Central memory CD8-positive, alpha-beta T cell (primary cell): ENCODE data around the gene RXRB.

Source experiments
- ATAC-seq: fragments of 150-1000 bp; cut with Tn5 transposase; replicated peaks from 2 replicates; pipeline ENCODE4 v1.10.0; 2022; ENCODE audit warnings: mild to moderate bottlenecking, moderate FRiP score, moderate number of reproducible peaks; ENCODE audit not compliant: poor library complexity, severe bottlenecking; ENCODE audit errors: extremely low read depth
- DNase-seq, 2 donors: peaks; one replicate each; pipeline ENCODE4 v3.0.0; 2021; ENCODE audit warnings: low spot score in 2 of 2
- H3K27ac Mint-ChIP-seq: one replicate; pipeline ENCODE4 v1.8.0; 2022; ENCODE audit warnings: low read depth, mild to moderate bottlenecking, moderate library complexity, mixed read lengths
- H3K27me3 Mint-ChIP-seq: one replicate; pipeline ENCODE4 v1.8.0; 2022; ENCODE audit warnings: mixed read lengths
- H3K36me3 Mint-ChIP-seq: one replicate; pipeline ENCODE4 v1.8.0; 2022; ENCODE audit warnings: mild to moderate bottlenecking, moderate library complexity, mixed read lengths; ENCODE audit not compliant: insufficient read depth
- H3K4me1 Mint-ChIP-seq: one replicate; pipeline ENCODE4 v1.8.0; 2022; ENCODE audit warnings: mixed read lengths
- H3K4me3 Mint-ChIP-seq: one replicate; pipeline ENCODE4 v1.8.0; 2022; ENCODE audit warnings: mild to moderate bottlenecking, moderate library complexity, mixed read lengths
- H3K9me3 Mint-ChIP-seq: one replicate; pipeline ENCODE4 v1.8.0; 2022; ENCODE audit warnings: mixed read lengths

The RXRB gene

GRCh38 chr6:33199687-33200218 is 712 bp downstream of the RXRB start:
- H3K9me3 Mint-ChIP-seq = no peaks in the 10 kb centered on the region
- DNase-seq (no peak), ATAC-seq (peak; percentile 15)
- peaks cover 44% of the 10 kb centered on the region for H3K36me3 Mint-ChIP-seq
- no peaks in the 10 kb centered on the region for H3K27me3 Mint-ChIP-seq
- peaks cover 64% of the 10 kb centered on the region for H3K4me1 Mint-ChIP-seq
- peak overlapping the region; percentile 99 for H3K4me3 Mint-ChIP-seq
- peak overlapping the region; percentile 99 for H3K27ac Mint-ChIP-seq

GRCh38 chr6:33198853-33199436 is 1.5 kb downstream of the RXRB start:
- no peaks in the 10 kb centered on the region for H3K27me3 Mint-ChIP-seq
- H3K27ac Mint-ChIP-seq = peak overlapping the region; percentile 99
- peaks cover 42% of the 10 kb centered on the region for H3K36me3 Mint-ChIP-seq
- peak overlapping the region; percentile 99 for H3K4me3 Mint-ChIP-seq
- DNase-seq = no peak
- peaks cover 59% of the 10 kb centered on the region for H3K4me1 Mint-ChIP-seq
- no peaks in the 10 kb centered on the region for H3K9me3 Mint-ChIP-seq
- ATAC-seq = no peak

- H3K9me3 Mint-ChIP-seq = no peaks in the 10 kb centered on the region
- peaks cover 43% of the 10 kb centered on the region for H3K36me3 Mint-ChIP-seq
- H3K27me3 Mint-ChIP-seq = no peaks in the 10 kb centered on the region
- peaks cover 52% of the 10 kb centered on the region for H3K4me1 Mint-ChIP-seq
- DNase-seq (no peak), ATAC-seq (no peak)
- H3K27ac Mint-ChIP-seq = peak overlapping the region; percentile 99
- H3K4me3 Mint-ChIP-seq = peak overlapping the region; percentile 99
These were observed 2.2 kb downstream of the RXRB start for GRCh38 chr6:33198159-33198852.

- no peaks in the 10 kb centered on the region for H3K27me3 Mint-ChIP-seq
- peaks cover 37% of the 10 kb centered on the region for H3K36me3 Mint-ChIP-seq
- peak overlapping the region; percentile 41 for H3K27ac Mint-ChIP-seq
- peak overlapping the region; percentile 4 for H3K4me3 Mint-ChIP-seq
- no peaks in the 10 kb centered on the region for H3K9me3 Mint-ChIP-seq
- peaks cover 52% of the 10 kb centered on the region for H3K4me1 Mint-ChIP-seq
- DNase-seq (no peak), ATAC-seq (no peak)
These were observed 2.9 kb downstream of the RXRB start for GRCh38 chr6:33197431-33198048.

GRCh38 chr6:33195304-33196165 is 4.9 kb downstream of the RXRB start:
- H3K27ac Mint-ChIP-seq = no peak overlapping the region
- no peak for DNase-seq
- H3K9me3 Mint-ChIP-seq = no peaks in the 10 kb centered on the region
- H3K4me1 Mint-ChIP-seq = peaks cover 34% of the 10 kb centered on the region
- H3K4me3 Mint-ChIP-seq = no peak overlapping the region
- H3K27me3 Mint-ChIP-seq = peaks cover 16% of the 10 kb centered on the region
- ATAC-seq = no peak
- peaks cover 35% of the 10 kb centered on the region for H3K36me3 Mint-ChIP-seq

DNA sequence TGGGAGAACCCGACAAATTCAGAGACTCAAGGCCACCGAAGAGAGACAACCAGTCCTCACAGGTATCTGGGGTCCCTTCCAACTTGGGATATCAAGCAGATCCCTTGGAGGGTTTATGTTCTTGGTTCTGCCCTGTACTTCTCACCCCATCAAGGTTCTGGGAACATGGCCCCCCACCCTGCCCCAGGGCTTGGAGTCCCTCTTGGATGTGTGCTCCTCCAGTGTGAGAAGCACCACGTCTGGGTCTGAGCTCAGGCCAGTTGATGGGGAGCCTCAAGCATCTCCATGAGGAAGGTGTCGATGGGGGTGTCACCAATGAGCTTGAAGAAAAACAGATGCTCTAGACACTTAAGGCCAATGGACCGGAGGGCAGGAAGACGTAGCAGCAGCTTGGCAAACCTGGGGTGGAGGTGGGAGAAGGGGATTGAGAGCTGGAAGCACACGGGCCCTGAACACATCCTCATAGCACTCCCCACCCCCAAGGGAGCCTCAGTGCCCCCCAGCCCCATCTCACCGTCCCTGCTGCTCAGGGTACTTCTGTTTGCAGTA is 6.0 kb downstream of the RXRB start:
- no peak overlapping the region for H3K4me3 Mint-ChIP-seq
- DNase-seq (no peak), ATAC-seq (no peak)
- peaks cover 30% of the 10 kb centered on the region for H3K4me1 Mint-ChIP-seq
- peaks cover 28% of the 10 kb centered on the region for H3K36me3 Mint-ChIP-seq
- no peaks in the 10 kb centered on the region for H3K9me3 Mint-ChIP-seq
- no peak overlapping the region for H3K27ac Mint-ChIP-seq
- H3K27me3 Mint-ChIP-seq = peaks cover 27% of the 10 kb centered on the region

DNA sequence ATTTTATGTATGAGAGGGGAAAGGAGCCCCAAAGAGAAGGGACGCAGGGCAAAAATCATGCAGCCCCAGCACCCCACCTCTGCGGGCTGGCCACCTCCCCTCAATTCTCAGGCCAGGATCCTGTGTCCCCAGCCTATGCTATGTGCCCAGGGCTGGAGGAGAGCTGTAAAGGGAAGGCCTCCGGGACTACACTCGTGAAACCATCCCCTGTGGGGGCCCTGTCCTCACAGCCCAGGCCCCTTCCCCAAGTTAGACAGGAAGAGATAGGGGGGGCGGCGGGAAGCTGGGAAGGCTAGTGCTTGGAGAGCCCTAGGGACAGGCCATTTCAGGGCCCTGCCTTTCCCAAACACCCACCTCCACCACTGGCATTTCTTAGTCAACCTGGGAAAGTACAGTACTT is 6.8 kb downstream of the RXRB start:
- Mint-ChIP-seq H3K9me3 (no peaks in the 10 kb centered on the region), H3K36me3 (peaks cover 28% of the 10 kb centered on the region), H3K27ac (no peak overlapping the region), H3K27me3 (peaks cover 34% of the 10 kb centered on the region), H3K4me1 (peaks cover 22% of the 10 kb centered on the region), H3K4me3 (no peak overlapping the region)
- no peak for DNase-seq
- no peak for ATAC-seq

DNA sequence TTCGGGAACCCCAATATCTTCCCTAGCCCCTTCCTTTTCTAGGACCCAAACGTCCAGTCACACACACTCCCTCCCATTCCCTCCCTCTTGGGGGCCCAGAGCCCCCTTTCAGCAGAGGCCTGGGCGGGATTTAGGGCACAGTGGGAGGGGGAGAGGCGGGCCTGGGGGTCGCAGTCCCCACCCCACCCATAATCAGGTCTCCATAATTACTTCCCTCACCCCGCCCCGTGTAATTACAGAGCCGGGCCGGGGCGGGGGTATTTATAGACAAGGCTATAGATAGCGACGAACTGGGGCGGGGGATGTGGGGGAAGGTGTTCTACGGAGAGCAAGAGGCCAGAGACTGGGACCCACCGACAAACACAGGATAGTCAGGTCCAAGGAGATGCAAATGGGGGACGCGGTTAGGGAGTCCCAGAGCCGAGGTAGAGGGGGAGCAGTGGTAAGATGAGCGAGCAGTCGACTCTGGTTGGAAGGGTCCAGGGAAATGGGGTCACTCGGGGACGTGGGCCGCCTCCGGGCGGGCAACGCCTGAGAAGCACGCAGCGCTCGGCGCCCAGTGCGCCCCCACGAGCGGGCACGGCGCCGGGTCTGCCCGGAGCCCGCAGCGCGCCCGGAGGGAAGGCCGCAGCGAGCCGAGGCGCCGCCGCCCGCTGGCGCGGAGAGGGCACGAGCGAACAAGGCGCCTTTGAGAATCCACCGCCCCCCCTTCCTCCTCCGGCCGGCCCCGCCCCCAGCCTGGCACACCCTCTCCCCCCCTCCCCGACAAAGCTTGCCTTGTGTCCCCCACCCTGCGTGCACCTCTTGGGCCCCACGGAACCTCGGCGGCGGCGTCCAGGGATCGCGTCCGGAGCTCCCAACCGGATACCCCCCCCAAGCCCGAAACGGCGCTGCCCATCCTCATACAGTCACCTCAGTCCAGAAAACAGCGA is 7.5 kb downstream of the RXRB start:
- Mint-ChIP-seq H3K4me1 (peaks cover 15% of the 10 kb centered on the region), H3K4me3 (peak overlapping the region; percentile 64), H3K36me3 (peaks cover 28% of the 10 kb centered on the region), H3K27me3 (peaks cover 41% of the 10 kb centered on the region), H3K27ac (no peak overlapping the region), H3K9me3 (no peaks in the 10 kb centered on the region)
- no peak for DNase-seq
- ATAC-seq = no peak

GRCh38 chr6:33192105-33192646 is 8.3 kb downstream of the RXRB start, which contains the start of gene COL11A2:
COL11A2 (minus strand) TSS chr6:33192467; CDS start chr6:33192240, 227 bp downstream.
- H3K27me3 Mint-ChIP-seq = peaks cover 48% of the 10 kb centered on the region
- peaks cover 23% of the 10 kb centered on the region for H3K36me3 Mint-ChIP-seq
- H3K9me3 Mint-ChIP-seq = no peaks in the 10 kb centered on the region
- no peak within 1 kb of the TSS for H3K27ac Mint-ChIP-seq
- H3K4me1 Mint-ChIP-seq = peaks cover 7% of the 10 kb centered on the region
- ATAC-seq (no peak), DNase-seq (no peak)
- peak within 1 kb of the TSS; percentile 64 for H3K4me3 Mint-ChIP-seq

DNA sequence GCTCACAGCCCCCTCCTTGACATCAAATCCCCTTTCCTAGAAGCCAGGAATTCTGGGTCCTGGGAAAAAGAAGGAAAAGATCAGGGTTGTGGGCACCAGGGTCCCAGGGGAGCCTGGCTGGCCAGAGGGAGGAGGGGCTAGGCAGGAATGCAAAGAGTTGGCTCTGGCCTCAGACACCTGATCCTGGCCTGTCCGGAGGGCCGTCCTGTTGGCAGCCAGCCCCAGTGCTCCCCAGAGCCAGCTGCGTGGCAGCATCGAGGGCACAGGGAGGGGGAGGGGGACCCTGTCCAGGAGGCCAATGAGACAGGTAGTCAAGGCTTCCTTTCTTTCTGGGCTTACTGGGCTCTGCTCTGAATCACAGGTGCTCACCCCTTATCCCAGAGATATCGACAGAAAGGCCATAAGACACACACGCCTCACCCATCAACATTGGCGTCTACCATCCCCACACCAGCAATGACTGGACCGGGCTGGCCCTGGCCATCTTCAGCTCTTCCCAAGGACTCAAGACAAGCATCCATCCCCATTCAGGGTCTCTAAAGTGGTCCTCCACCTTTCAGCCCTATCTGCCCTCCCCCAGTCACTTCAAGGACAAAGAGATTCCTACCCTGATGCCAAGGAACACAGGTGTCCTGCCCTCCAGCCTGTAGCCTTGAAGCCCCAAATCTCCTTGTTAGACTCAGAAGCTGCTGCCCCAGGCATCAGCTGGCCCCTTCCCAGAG is 8.9 kb downstream of the RXRB start:
- H3K4me1 Mint-ChIP-seq = peaks cover 6% of the 10 kb centered on the region
- DNase-seq (no peak), ATAC-seq (no peak)
- no peak overlapping the region for H3K4me3 Mint-ChIP-seq
- no peak overlapping the region for H3K27ac Mint-ChIP-seq
- H3K27me3 Mint-ChIP-seq = peaks cover 55% of the 10 kb centered on the region
- H3K36me3 Mint-ChIP-seq = peaks cover 20% of the 10 kb centered on the region
- no peaks in the 10 kb centered on the region for H3K9me3 Mint-ChIP-seq
